ENCODE measurements around the gene MAX. TPM values are rescaled to one million over a fixed set of nuclear protein-coding genes. Genes with fewer than 3 reads are reported as not detected.
A peak's percentile ranks its signal among the peaks of the same experiment; 100 is the strongest.

Gene MAX
- total RNA-seq, 4 donors from 2014 or later, result 38.6 to 69.8 (median 55.3) TPM

DNA sequence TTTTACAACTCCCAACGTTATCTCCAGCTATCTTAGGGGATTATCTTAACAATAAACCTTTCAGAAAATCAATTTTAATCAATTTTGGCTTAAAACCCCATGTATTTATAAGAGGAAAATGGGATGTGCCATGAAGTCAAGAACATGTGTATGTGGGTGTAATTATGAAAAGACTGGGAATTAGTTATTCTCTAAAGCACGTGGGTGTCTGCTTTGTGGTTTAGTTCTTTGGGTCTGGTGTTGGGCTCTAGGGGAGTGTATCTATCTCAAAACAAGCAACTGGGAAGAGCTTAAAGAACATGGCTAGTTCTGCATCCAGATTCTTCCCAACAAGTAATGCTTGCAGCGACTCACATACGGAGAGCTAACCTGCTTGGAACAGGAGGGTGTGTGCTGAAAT, 40.1 kb upstream of the MAX start:
- ATAC-seq (ENCODE audit: low FRiP score) (no peak), DNase-seq (ENCODE audit: low spot score) (no peak)
- no peak for TF ChIP-seq CTCF (IDR thresholded peaks at IDR 0.05)

DNA sequence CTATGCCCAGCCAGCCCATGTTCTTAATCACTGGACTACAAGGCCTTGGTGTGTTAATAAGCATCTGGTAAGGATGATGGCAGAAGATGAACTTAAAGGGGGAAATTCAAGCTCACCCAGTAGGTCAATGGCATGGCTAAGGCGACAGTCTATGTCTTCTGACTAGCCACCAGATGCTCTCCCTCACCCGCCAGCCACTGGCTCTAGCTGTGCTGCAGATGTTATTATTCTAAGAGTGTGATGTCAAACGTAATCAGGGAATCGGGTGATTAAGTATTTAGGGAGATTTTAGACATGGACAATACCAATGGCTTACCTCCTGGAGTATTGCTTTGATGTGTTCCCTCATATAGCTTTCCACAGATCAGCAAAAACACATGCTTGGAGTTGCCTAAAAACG, 39.2 kb upstream of the MAX start:
- DNase-seq (ENCODE audit: low spot score) (no peak), ATAC-seq (ENCODE audit: low FRiP score) (no peak)
- no peak for TF ChIP-seq CTCF (IDR thresholded peaks at IDR 0.05)

GRCh38 chr14:65137648-65138307, 35.5 kb upstream of the MAX start:
- no peak for TF ChIP-seq CTCF (IDR thresholded peaks at IDR 0.05)
- ATAC-seq (ENCODE audit: low FRiP score), result peak; percentile 76
- no peak for DNase-seq (ENCODE audit: low spot score)

DNA sequence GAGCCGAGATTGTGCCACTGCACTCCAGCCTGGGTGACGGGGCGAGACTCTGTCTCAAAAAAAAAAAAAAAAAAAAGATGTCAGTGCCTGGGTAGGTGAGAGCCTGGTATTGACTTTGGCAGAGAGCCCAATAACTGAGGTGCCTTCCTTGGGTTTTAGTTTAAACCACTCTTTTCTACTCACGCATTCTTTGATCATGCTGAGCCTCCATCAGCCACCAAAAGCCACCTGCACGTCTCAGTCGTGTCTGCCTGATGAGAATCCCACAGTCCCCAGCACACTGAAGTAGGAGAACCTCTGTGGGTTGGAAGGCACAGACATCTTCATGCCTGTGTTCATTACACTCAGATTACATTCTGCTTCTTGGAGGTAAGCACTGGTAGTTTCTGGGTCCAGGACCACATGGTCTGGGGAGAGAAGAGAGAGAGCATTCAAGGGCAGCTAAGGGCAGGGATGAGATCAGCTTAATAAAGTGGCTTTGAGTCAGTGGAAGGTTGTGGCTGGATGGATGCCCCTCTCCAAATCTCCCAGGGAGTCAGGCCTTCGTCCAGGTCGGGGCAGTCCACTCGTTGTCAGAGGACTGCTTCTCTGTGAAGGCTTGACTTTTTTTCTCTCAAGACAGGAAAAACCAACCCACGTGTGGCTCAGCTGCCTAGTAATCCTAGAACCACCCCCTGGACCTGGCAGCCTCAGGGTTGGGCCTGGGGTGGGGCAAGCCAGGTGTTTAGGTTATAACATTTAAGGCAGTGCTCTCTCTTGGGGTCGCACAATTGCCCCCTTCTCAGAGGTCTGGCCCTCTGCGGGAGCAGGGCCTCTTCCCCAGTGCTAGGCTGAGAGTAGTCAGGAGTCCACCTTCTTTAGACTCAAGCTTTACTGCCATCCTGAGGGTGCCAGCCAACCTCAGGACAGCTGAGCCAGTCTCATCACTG, 32.6 kb upstream of the MAX start:
- TF ChIP-seq CTCF (IDR thresholded peaks at IDR 0.05), result no peak
- DNase-seq (ENCODE audit: low spot score) (no peak), ATAC-seq (ENCODE audit: low FRiP score) (peak; percentile 50)

DNA sequence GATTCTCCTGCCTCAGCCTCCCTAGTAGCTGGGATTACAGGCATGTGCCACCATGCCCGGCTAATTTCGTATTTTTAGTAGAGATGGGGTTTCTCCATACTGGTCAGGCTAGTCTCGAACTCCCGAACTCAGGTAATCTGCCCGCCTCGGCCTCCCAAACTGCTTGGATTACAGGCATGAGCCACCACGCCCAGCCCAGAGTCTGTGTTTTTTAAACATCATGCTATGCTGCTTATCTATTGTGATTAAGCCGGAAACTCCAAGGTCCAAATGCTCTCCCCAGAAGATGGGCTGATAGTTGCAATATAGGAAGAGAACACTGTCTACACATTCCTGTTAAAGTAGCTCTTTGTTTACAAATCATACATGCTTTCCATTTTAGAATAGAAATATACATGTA, 30.5 kb upstream of the MAX start:
- no peak for DNase-seq (ENCODE audit: low spot score)
- no peak for TF ChIP-seq CTCF (IDR thresholded peaks at IDR 0.05)
- ATAC-seq (ENCODE audit: low FRiP score), result no peak

DNA sequence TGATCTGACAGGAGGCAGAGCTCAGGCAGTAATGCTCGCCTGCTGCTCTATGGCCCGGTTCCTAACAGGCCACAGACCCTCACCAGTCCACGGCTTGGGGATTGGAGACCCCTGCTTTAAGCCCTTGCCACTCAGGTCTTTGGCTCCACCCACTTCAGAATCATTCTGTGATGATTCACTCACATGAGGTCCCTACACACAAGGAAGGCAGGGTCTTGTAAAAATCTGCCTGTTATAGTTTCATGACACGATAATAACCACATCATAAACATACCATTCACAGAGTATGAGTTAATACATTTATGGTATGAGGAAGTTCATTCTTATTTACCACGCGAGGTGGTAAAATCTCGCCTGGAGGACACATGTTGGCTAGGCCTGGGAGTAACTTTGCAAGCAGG, 29.0 kb upstream of the MAX start:
- no peak for ATAC-seq (ENCODE audit: low FRiP score)
- TF ChIP-seq CTCF (IDR thresholded peaks at IDR 0.05), result no peak
- DNase-seq (ENCODE audit: low spot score), result no peak

All from omental fat pad (tissue), 4 donors.